Gastrocnemius medialis (tissue), 4 donors: ENCODE results near the gene LAMA3. TPM values are rescaled to one million over a fixed set of nuclear protein-coding genes. Genes with fewer than 3 reads are reported as not detected.

Experiments
- ATAC-seq, 2 donors: fragments of 150-250 bp; one replicate each; pipeline ENCODE4 v1.9.1; 2016
- DNase-seq, 2 donors: peaks; one replicate each; pipeline ENCODE4 v3.0.0-alpha.2; 2019
- H3K27ac ChIP-seq, 4 donors: fragments of 200-600 bp; sonication (generic); 1 replicate in 1 of 4; 2 replicates in 3 of 4; pipeline ENCODE4 v1.5.1; 2016 to 2018; ENCODE audit warnings: mild to moderate bottlenecking in 2 of 4, moderate library complexity in 1 of 4
- H3K27me3 ChIP-seq, 3 donors: fragments of 200-600 bp; sonication (generic) in 2 of 3; 1 replicate in 1 of 3; 2 replicates in 2 of 3; pipeline versions ENCODE4 v1.5.1 to v1.6.0; 2016 to 2019; ENCODE audit warnings: mild to moderate bottlenecking in 1 of 3, moderate library complexity in 1 of 3
- H3K36me3 ChIP-seq, 2 donors: fragments of 200-600 bp; sonication (generic) in 1 of 2; one replicate each; pipeline ENCODE4 v1.5.1; 2017 to 2018
- H3K4me1 ChIP-seq, 2 donors: fragments of 200-600 bp; sonication (generic) in 1 of 2; one replicate each; pipeline ENCODE4 v1.5.1; 2016 to 2017; ENCODE audit warnings: mild to moderate bottlenecking in 2 of 2
- H3K4me3 ChIP-seq, 4 donors: fragments of 200-600 bp; sonication (generic) in 3 of 4; 1 replicate in 1 of 4; 2 replicates in 3 of 4; pipeline ENCODE4 v1.5.1; 2016 to 2019; ENCODE audit warnings: mild to moderate bottlenecking in 2 of 4
- H3K9me3 ChIP-seq, 3 donors: fragments of 200-600 bp; sonication (generic) in 2 of 3; 1 replicate in 1 of 3; 2 replicates in 2 of 3; pipeline ENCODE4 v1.5.1; 2016 to 2019
- CTCF ChIP-seq, 5 experiments: fragments of 450-650 bp in 3 of 5; fragments of 200-600 bp in 2 of 5; sonication (generic) in 2 of 5; IDR thresholded peaks in 4 of 5; conservative IDR thresholded peaks in 1 of 5; 1 replicate in 4 of 5; 2 replicates in 1 of 5; pipeline ENCODE4 v1.5.1; 2016 to 2019; ENCODE audit warnings: antibody characterized with exemption in 5 of 5, mild to moderate bottlenecking in 3 of 5, moderate library complexity in 3 of 5
- POLR2A ChIP-seq, 2 donors: fragments of 450-650 bp; IDR thresholded peaks; one replicate each; pipeline ENCODE4 v1.6.1; 2017; ENCODE audit warnings: antibody characterized with exemption in 2 of 2, mild to moderate bottlenecking in 2 of 2, moderate library complexity in 2 of 2
- in situ Hi-C, 4 donors: fragments of 200-750 bp; cut with MboI; loops; one replicate each; pipeline versions ENCODE4 v1.15.0 to v1.8.0; 2017; ENCODE audit warnings: low sequenced_read_pairs in 4 of 4
- intact Hi-C: fragments of 100-400 bp; cut with DNase I; formaldehyde crosslinking; loops from one replicate; pipeline ENCODE4 v1.15.1; 2023; ENCODE audit warnings: low total_unique reads
- total RNA-seq, 4 donors: library from RNA; depleted of rRNA; stranded (reverse); fragments of >200 nt; gene quantifications; one replicate each; pipeline versions ENCODE4 v1.1.0 to v1.2.3, GENCODE V29; 2016

LAMA3 gene
- total RNA-seq, 4 donors from 2014 or later: 1.1 to 5.3 (median 2.1) TPM

GRCh38 chr18:23950644-23951043 lies 261.4 kb downstream of the LAMA3 start:
- Histone ChIP-seq H3K4me3 (no peak overlapping the region), H3K9me3 (no peaks in the 10 kb centered on the region), H3K36me3 (no peaks in the 10 kb centered on the region), H3K27me3 (no peaks in the 10 kb centered on the region), H3K27ac (no peak overlapping the region), H3K4me1 (no peaks in the 10 kb centered on the region)
- TF ChIP-seq POLR2A (IDR thresholded peaks at IDR 0.05): no peak
- in situ Hi-C loops: no loop called here
- no peak for DNase-seq
- ATAC-seq: no peak
- intact Hi-C loops: loop anchor here (10.0 kb wide), 1 partner anchor 124 kb away; no protein-coding TSS in a partner anchor

- H3K36me3 ChIP-seq: no peaks in the 10 kb centered on the region
- DNase-seq (no peak), ATAC-seq (no peak)
- in situ Hi-C loops: no loop called here
- H3K27ac ChIP-seq: no peak overlapping the region
- no peaks in the 10 kb centered on the region for H3K27me3 ChIP-seq
- intact Hi-C loops: loop anchor here (10.0 kb wide), 1 partner anchor 124 kb away; no protein-coding TSS in a partner anchor
- H3K9me3 ChIP-seq: no peaks in the 10 kb centered on the region
- H3K4me3 ChIP-seq: no peak overlapping the region
- no peak for TF ChIP-seq CTCF (IDR thresholded peaks at IDR 0.05 in 4 of 5, conservative IDR thresholded peaks at IDR 0.05 in 1 of 5)
- no peak for TF ChIP-seq POLR2A (IDR thresholded peaks at IDR 0.05)
- no peaks in the 10 kb centered on the region for H3K4me1 ChIP-seq
Measured at GRCh38 chr18:23951206-23951605, 262.0 kb downstream of the LAMA3 start.

- ATAC-seq: no peak
- H3K4me1 ChIP-seq: peaks cover 0 to 5% of the 10 kb centered on the region in 2 donors
- intact Hi-C loops: loop anchor here (10.0 kb wide), 1 partner anchor 121 kb away; no protein-coding TSS in a partner anchor
- H3K27ac ChIP-seq: no peak overlapping the region
- DNase-seq: no peak
- no peaks in the 10 kb centered on the region for H3K36me3 ChIP-seq
- no peak for TF ChIP-seq POLR2A (IDR thresholded peaks at IDR 0.05)
- no peak for TF ChIP-seq CTCF (IDR thresholded peaks at IDR 0.05 in 4 of 5, conservative IDR thresholded peaks at IDR 0.05 in 1 of 5)
- H3K4me3 ChIP-seq: no peak overlapping the region
- in situ Hi-C loops: no loop called here
- no peaks in the 10 kb centered on the region for H3K27me3 ChIP-seq
- no peaks in the 10 kb centered on the region for H3K9me3 ChIP-seq
Measured at GRCh38 chr18:23953984-23954383, 264.7 kb downstream of the LAMA3 start.

GRCh38 chr18:23956483-23956882 lies 267.2 kb downstream of the LAMA3 start:
- TF ChIP-seq POLR2A (IDR thresholded peaks at IDR 0.05) (no peak), CTCF (IDR thresholded peaks at IDR 0.05 in 4 of 5, conservative IDR thresholded peaks at IDR 0.05 in 1 of 5) (no peak)
- no peak overlapping the region for H3K27ac ChIP-seq
- H3K36me3 ChIP-seq: no peaks in the 10 kb centered on the region
- no peaks in the 10 kb centered on the region for H3K9me3 ChIP-seq
- no peaks in the 10 kb centered on the region for H3K27me3 ChIP-seq
- no peak overlapping the region for H3K4me3 ChIP-seq
- no peak for DNase-seq
- ATAC-seq: no peak
- in situ Hi-C loops: no loop called here
- peaks cover 0 to 5% of the 10 kb centered on the region in 2 donors for H3K4me1 ChIP-seq
- intact Hi-C loops: loop anchor here (10.0 kb wide), 1 partner anchor 118 kb away; no protein-coding TSS in a partner anchor

GRCh38 chr18:23958036-23958435 lies 268.8 kb downstream of the LAMA3 start:
- TF ChIP-seq POLR2A (IDR thresholded peaks at IDR 0.05) (no peak), CTCF (IDR thresholded peaks at IDR 0.05 in 4 of 5, conservative IDR thresholded peaks at IDR 0.05 in 1 of 5) (no peak)
- peak; percentile 83 to 84 for ATAC-seq
- Histone ChIP-seq H3K36me3 (no peaks in the 10 kb centered on the region), H3K9me3 (no peaks in the 10 kb centered on the region), H3K4me3 (no peak overlapping the region), H3K27me3 (no peaks in the 10 kb centered on the region), H3K4me1 (peaks cover 0 to 5% of the 10 kb centered on the region in 2 donors), H3K27ac (no peak overlapping the region)
- in situ Hi-C loops: no loop called here
- DNase-seq: peak; percentile 47 to 63
- intact Hi-C loops: loop anchor here (10.0 kb wide), 1 partner anchor 117 kb away; no protein-coding TSS in a partner anchor
